GM23338 (cell line): ENCODE data around the gene ZFYVE27. TPM values are rescaled to one million over a fixed set of nuclear protein-coding genes. Genes with fewer than 3 reads are reported as not detected.

Experiments used
- ATAC-seq: fragments of 200-7000 bp; cut with Tn5 transposase; 3 replicates; pipeline ENCODE4 v1.9.1; 2020
- DNase-seq: peaks from one replicate; pipeline ENCODE4 v3.0.0-alpha.2; 2015; ENCODE audit warnings: low spot score
- H2AFZ ChIP-seq: fragments of 200-600 bp; sonication (generic); 2 replicates; pipeline ENCODE4 v1.8.0; 2016; ENCODE audit warnings: antibody characterized with exemption, mild to moderate bottlenecking, moderate library complexity
- H3F3A ChIP-seq: fragments of 200-600 bp; sonication (generic); replicated peaks from 2 replicates; pipeline ENCODE4 v1.8.0; 2017; ENCODE audit warnings: antibody characterized with exemption, mixed run types, low read depth
- H3K27ac ChIP-seq: fragments of 200-600 bp; sonication (generic); 2 replicates; pipeline ENCODE4 v1.6.1; 2016; ENCODE audit warnings: low read depth
- H3K27me3 ChIP-seq: fragments of 200-600 bp; sonication (generic); 2 replicates; pipeline ENCODE4 v1.8.0; 2016; ENCODE audit warnings: mild to moderate bottlenecking, mixed run types, moderate library complexity; ENCODE audit not compliant: insufficient read depth
- H3K36me3 ChIP-seq: fragments of 200-600 bp; sonication (generic); 2 replicates; pipeline ENCODE4 v1.8.0; 2016; ENCODE audit warnings: mild to moderate bottlenecking; ENCODE audit not compliant: insufficient read depth
- H3K4me1 ChIP-seq: fragments of 200-600 bp; sonication (generic); 2 replicates; pipeline ENCODE4 v1.8.0; 2016; ENCODE audit warnings: mild to moderate bottlenecking, moderate library complexity; ENCODE audit not compliant: insufficient read depth
- H3K4me2 ChIP-seq: fragments of 200-600 bp; sonication (generic); 2 replicates; pipeline ENCODE4 v1.7.1; 2017; ENCODE audit warnings: mixed run types
- H3K4me3 ChIP-seq: fragments of 200-600 bp; sonication (generic); 2 replicates; pipeline ENCODE4 v1.6.1; 2016; ENCODE audit warnings: mixed run types
- H3K79me2 ChIP-seq: fragments of 200-600 bp; sonication (generic); replicated peaks from 2 replicates; pipeline ENCODE4 v1.8.0; 2017; ENCODE audit warnings: mild to moderate bottlenecking; ENCODE audit not compliant: insufficient read depth
- H3K9me2 ChIP-seq: fragments of 200-600 bp; sonication (generic); 2 replicates; pipeline ENCODE4 v1.8.0; 2017; ENCODE audit not compliant: insufficient read depth
- H4K20me1 ChIP-seq: fragments of 200-600 bp; sonication (generic); replicated peaks from 2 replicates; pipeline ENCODE4 v1.8.0; 2017; ENCODE audit warnings: mild to moderate bottlenecking; ENCODE audit not compliant: insufficient read depth
- H3K27ac Mint-ChIP-seq: 2 replicates; pipeline ENCODE4 v1.8.0; 2020; ENCODE audit warnings: inconsistent platforms, mild to moderate bottlenecking, moderate library complexity, mixed read lengths
- H3K27me3 Mint-ChIP-seq: 3 replicates; pipeline ENCODE4 v1.8.0; 2022; ENCODE audit warnings: low read depth, mild to moderate bottlenecking, moderate library complexity, mixed read lengths, inconsistent platforms; ENCODE audit not compliant: insufficient read depth, poor library complexity
- H3K36me3 Mint-ChIP-seq: 3 replicates; pipeline ENCODE4 v1.8.0; 2021; ENCODE audit warnings: low read depth, mild to moderate bottlenecking, inconsistent platforms, moderate library complexity, mixed read lengths
- H3K4me1 Mint-ChIP-seq: 3 replicates; pipeline ENCODE4 v1.8.0; 2020; ENCODE audit warnings: mild to moderate bottlenecking, inconsistent platforms, mixed read lengths
- H3K4me3 Mint-ChIP-seq: 3 replicates; pipeline ENCODE4 v1.8.0; 2021; ENCODE audit warnings: moderate library complexity, mild to moderate bottlenecking, inconsistent platforms, mixed read lengths
- H3K9me3 Mint-ChIP-seq: 3 replicates; pipeline ENCODE4 v1.8.0; 2020; ENCODE audit warnings: moderate library complexity, mild to moderate bottlenecking, inconsistent platforms, mixed read lengths
- CREB1 ChIP-seq: fragments of 250-450 bp; sonication (Bioruptor Pico); IDR thresholded peaks from 2 replicates; pipeline ENCODE4 v1.5.0; 2020; ENCODE audit warnings: low read depth, mild to moderate bottlenecking, moderate library complexity
- EZH2 ChIP-seq: fragments of 200-600 bp; sonication (generic); IDR thresholded peaks from one replicate; pipeline ENCODE4 v1.8.0; 2017; ENCODE audit warnings: antibody characterized with exemption, mild to moderate bottlenecking, low read depth; ENCODE audit not compliant: unreplicated experiment
- EZH2phosphoT487 ChIP-seq: fragments of 200-600 bp; sonication (generic); IDR thresholded peaks from one replicate; pipeline ENCODE4 v1.8.1; 2018; ENCODE audit warnings: antibody characterized with exemption; ENCODE audit not compliant: unreplicated experiment
- JUNB ChIP-seq: IDR thresholded peaks from one replicate; pipeline ENCODE4 v1.6.1; 2016; ENCODE audit warnings: antibody characterized with exemption; ENCODE audit not compliant: unreplicated experiment
- POLR2AphosphoS5 ChIP-seq: IDR thresholded peaks from 2 replicates; pipeline ENCODE4 v1.6.1; 2016; ENCODE audit warnings: antibody characterized with exemption, low read depth
- STAT1 ChIP-seq: IDR thresholded peaks from one replicate; pipeline ENCODE4 v1.6.1; 2016; ENCODE audit warnings: antibody characterized with exemption; ENCODE audit not compliant: unreplicated experiment
- ZNF114 ChIP-seq: fragments of 250-450 bp; sonication (Bioruptor Pico); IDR thresholded peaks from 2 replicates; pipeline ENCODE4 v1.5.0; 2020; ENCODE audit warnings: mild to moderate bottlenecking, moderate library complexity
- ZNF331 ChIP-seq: fragments of 250-450 bp; sonication (Bioruptor Pico); IDR thresholded peaks from 2 replicates; pipeline ENCODE4 v1.5.0; 2020; ENCODE audit warnings: low read depth, mild to moderate bottlenecking, moderate library complexity
- polyA plus RNA-seq: library from polyadenylated mRNA; unstranded; fragments of >200 nt; fragmentation: Nextera tagmentation; extraction: Ambion mirVana; gene quantifications from 2 replicates; pipeline ENCODE4 v1.2.1, GENCODE V29; 2016
- total RNA-seq: library from RNA; depleted of rRNA; stranded (reverse); fragments of >200 nt; shearing (Covaris generic); gene quantifications from 2 replicates; pipeline ENCODE4 v1.2.3, GENCODE V29; 2014
- TF ChIP-seq, protein P1 (sequence below): fragments of 250-450 bp; sonication (Bioruptor Pico); IDR thresholded peaks from 2 replicates; pipeline ENCODE4 v1.5.0; 2020; ENCODE audit warnings: mild to moderate bottlenecking, moderate library complexity
- TF ChIP-seq, protein P2 (sequence below): IDR thresholded peaks from 2 replicates; pipeline ENCODE4 v1.6.1; 2016; ENCODE audit warnings: antibody characterized with exemption
- TF ChIP-seq, protein P3 (sequence below), 2 experiments: fragments of 200-600 bp in 1 of 2; sonication (generic) in 1 of 2; conservative IDR thresholded peaks; 2 replicates each; pipeline versions ENCODE4 v1.5.1 to v1.6.1; 2016 to 2017; ENCODE audit warnings: antibody characterized with exemption in 2 of 2, low read depth in 2 of 2, mild to moderate bottlenecking in 2 of 2, moderate library complexity in 1 of 2

The ZFYVE27 gene
- total and polyA plus RNA-seq, 2 experiments from 2014 or later: 15.0 to 25.8 TPM

DNA sequence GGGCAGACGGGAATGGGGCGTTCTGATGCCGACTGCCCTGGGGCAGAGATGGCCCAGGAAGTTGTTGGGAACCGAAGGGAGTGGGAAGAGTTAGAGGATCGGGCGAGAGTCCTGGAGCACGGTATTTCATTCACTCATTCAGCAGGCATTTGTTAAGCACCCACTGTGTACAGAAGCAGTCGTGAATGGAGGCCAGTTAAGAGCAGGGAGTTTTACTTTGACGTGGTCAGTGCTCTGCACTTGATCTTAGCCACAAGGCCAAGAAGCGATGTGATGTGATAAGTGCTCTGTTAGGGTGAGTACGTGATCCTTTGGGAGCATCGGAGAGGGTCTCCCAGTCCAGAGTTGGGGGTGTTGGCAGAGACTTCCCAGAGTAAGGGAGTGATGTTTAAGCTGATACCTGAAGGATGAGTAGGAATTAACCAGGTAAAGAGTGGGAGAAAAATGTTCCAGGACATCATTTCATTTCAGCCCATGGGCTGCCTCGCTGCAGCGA lies 890 bp downstream of the ZFYVE27 start (continued):
- TF ChIP-seq, protein P1, sequence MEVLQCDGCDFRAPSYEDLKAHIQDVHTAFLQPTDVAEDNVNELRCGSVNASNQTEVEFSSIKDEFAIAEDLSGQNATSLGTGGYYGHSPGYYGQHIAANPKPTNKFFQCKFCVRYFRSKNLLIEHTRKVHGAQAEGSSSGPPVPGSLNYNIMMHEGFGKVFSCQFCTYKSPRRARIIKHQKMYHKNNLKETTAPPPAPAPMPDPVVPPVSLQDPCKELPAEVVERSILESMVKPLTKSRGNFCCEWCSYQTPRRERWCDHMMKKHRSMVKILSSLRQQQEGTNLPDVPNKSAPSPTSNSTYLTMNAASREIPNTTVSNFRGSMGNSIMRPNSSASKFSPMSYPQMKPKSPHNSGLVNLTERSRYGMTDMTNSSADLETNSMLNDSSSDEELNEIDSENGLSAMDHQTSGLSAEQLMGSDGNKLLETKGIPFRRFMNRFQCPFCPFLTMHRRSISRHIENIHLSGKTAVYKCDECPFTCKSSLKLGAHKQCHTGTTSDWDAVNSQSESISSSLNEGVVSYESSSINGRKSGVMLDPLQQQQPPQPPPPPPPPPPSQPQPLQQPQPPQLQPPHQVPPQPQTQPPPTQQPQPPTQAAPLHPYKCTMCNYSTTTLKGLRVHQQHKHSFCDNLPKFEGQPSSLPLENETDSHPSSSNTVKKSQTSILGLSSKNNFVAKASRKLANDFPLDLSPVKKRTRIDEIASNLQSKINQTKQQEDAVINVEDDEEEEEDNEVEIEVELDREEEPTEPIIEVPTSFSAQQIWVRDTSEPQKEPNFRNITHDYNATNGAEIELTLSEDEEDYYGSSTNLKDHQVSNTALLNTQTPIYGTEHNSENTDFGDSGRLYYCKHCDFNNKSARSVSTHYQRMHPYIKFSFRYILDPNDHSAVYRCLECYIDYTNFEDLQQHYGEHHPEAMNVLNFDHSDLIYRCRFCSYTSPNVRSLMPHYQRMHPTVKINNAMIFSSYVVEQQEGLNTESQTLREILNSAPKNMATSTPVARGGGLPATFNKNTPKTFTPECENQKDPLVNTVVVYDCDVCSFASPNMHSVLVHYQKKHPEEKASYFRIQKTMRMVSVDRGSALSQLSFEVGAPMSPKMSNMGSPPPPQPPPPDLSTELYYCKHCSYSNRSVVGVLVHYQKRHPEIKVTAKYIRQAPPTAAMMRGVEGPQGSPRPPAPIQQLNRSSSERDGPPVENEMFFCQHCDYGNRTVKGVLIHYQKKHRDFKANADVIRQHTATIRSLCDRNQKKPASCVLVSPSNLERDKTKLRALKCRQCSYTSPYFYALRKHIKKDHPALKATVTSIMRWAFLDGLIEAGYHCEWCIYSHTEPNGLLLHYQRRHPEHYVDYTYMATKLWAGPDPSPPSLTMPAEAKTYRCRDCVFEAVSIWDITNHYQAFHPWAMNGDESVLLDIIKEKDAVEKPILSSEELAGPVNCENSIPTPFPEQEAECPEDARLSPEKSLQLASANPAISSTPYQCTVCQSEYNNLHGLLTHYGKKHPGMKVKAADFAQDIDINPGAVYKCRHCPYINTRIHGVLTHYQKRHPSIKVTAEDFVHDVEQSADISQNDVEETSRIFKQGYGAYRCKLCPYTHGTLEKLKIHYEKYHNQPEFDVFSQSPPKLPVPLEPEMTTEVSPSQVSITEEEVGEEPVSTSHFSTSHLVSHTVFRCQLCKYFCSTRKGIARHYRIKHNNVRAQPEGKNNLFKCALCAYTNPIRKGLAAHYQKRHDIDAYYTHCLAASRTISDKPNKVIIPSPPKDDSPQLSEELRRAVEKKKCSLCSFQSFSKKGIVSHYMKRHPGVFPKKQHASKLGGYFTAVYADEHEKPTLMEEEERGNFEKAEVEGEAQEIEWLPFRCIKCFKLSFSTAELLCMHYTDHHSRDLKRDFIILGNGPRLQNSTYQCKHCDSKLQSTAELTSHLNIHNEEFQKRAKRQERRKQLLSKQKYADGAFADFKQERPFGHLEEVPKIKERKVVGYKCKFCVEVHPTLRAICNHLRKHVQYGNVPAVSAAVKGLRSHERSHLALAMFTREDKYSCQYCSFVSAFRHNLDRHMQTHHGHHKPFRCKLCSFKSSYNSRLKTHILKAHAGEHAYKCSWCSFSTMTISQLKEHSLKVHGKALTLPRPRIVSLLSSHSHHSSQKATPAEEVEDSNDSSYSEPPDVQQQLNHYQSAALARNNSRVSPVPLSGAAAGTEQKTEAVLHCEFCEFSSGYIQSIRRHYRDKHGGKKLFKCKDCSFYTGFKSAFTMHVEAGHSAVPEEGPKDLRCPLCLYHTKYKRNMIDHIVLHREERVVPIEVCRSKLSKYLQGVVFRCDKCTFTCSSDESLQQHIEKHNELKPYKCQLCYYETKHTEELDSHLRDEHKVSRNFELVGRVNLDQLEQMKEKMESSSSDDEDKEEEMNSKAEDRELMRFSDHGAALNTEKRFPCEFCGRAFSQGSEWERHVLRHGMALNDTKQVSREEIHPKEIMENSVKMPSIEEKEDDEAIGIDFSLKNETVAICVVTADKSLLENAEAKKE (CRISPR knock-in tag): no peak
- TF ChIP-seq JUNB: no peak

DNA sequence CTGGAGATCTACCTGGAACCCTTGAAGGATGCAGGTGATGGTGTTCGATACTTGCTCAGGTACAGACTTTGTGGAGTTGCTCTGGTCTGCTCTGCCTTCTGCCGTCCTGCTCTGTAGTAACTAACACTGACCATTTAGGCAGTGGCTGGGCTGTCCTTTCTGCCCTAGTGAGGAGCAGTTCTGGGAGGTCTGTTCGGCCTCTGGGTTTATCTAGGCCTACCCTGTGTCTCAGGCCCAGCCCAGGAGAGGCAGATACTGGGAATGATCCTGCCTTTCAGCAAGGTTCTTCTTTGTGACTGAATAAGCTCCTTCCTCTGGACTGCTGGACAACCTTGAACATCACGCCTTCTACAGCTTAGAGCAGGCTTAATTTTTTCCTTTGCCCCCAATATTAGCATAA lies 1.7 kb downstream of the ZFYVE27 start:
- peaks cover 18% of the 10 kb centered on the region for H4K20me1 ChIP-seq
- Mint-ChIP-seq H3K27me3 (peaks cover 29% of the 10 kb centered on the region), H3K27ac (no peak overlapping the region), H3K4me1 (peaks cover 11% of the 10 kb centered on the region), H3K4me3 (peak overlapping the region; percentile 87), H3K9me3 (peaks cover 16% of the 10 kb centered on the region), H3K36me3 (peaks cover 62% of the 10 kb centered on the region)
- no peak overlapping the region for H3K27ac ChIP-seq
- no peak overlapping the region for H2AFZ ChIP-seq
- no peak for DNase-seq
- peaks cover 6% of the 10 kb centered on the region for H3K4me1 ChIP-seq
- peaks cover 10% of the 10 kb centered on the region; the same call in 1 of the 2 replicates for H3K9me2 ChIP-seq
- ATAC-seq: no peak
- peak overlapping the region; percentile 94; the same call in 1 of the 2 replicates for H3K4me2 ChIP-seq
- peaks cover 56% of the 10 kb centered on the region for H3K79me2 ChIP-seq
- peaks cover 9% of the 10 kb centered on the region; the same call in 1 of the 2 replicates for H3K36me3 ChIP-seq
- H3F3A ChIP-seq: no peaks in the 10 kb centered on the region
- 0 out of 2 replicates have a peak overlapping the region, but pooled peaks have one; percentile 20 for H3K4me3 ChIP-seq
- peaks cover 27% of the 10 kb centered on the region for H3K27me3 ChIP-seq
- TF ChIP-seq STAT1 (no peak), POLR2AphosphoS5 (no peak), ZNF331 (no peak), ZNF114 (CRISPR knock-in tag) (no peak), EZH2 (no peak), EZH2phosphoT487 (no peak), JUNB (no peak), CREB1 (CRISPR knock-in tag) (no peak)
- TF ChIP-seq, protein P2, sequence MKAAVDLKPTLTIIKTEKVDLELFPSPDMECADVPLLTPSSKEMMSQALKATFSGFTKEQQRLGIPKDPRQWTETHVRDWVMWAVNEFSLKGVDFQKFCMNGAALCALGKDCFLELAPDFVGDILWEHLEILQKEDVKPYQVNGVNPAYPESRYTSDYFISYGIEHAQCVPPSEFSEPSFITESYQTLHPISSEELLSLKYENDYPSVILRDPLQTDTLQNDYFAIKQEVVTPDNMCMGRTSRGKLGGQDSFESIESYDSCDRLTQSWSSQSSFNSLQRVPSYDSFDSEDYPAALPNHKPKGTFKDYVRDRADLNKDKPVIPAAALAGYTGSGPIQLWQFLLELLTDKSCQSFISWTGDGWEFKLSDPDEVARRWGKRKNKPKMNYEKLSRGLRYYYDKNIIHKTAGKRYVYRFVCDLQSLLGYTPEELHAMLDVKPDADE: no peak
- TF ChIP-seq, protein P3, sequence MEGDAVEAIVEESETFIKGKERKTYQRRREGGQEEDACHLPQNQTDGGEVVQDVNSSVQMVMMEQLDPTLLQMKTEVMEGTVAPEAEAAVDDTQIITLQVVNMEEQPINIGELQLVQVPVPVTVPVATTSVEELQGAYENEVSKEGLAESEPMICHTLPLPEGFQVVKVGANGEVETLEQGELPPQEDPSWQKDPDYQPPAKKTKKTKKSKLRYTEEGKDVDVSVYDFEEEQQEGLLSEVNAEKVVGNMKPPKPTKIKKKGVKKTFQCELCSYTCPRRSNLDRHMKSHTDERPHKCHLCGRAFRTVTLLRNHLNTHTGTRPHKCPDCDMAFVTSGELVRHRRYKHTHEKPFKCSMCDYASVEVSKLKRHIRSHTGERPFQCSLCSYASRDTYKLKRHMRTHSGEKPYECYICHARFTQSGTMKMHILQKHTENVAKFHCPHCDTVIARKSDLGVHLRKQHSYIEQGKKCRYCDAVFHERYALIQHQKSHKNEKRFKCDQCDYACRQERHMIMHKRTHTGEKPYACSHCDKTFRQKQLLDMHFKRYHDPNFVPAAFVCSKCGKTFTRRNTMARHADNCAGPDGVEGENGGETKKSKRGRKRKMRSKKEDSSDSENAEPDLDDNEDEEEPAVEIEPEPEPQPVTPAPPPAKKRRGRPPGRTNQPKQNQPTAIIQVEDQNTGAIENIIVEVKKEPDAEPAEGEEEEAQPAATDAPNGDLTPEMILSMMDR (conservative IDR thresholded peaks at IDR 0.05; ENCODE audit: low read depth in 2 of 2): no peak
